ENCODE measurements around the gene PRKCA. TPM values are rescaled to one million over a fixed set of nuclear protein-coding genes. Genes with fewer than 3 reads are reported as not detected.

PRKCA gene
- total and polyA plus RNA-seq, 12 donors: 1.6 to 27.6 (median 10.5) TPM

GRCh38 chr17:66260275-66260674 lies 42.1 kb upstream of the PRKCA start:
- Histone ChIP-seq H3K9me3 (no peaks in the 10 kb centered on the region), H3K36me3 (no peaks in the 10 kb centered on the region), H3K27ac (no peak overlapping the region), H3K4me1 (peaks cover 0 to 1% (median 0%) of the 10 kb centered on the region in 9 donors), H3K27me3 (no peaks in the 10 kb centered on the region), H3K4me3 (no peak overlapping the region)
- no peak for DNase-seq
- no peak for TF ChIP-seq CTCF (IDR thresholded peaks at IDR 0.05)
- ATAC-seq: no peak
- WGBS, 2 donors: 79 to 92% methylated on average over 6 of the region's 6 CpGs
- intact Hi-C loops (cut with DNase I): loop anchor here in 2 of 10 donors (5.0 to 10.0 kb wide), 2 partner anchors 65 to 307 kb away; no protein-coding TSS in a partner anchor

GRCh38 chr17:66260688-66261087 lies 41.7 kb upstream of the PRKCA start:
- H3K4me1 ChIP-seq: no peaks in the 10 kb centered on the region
- ATAC-seq: no peak
- H3K4me3 ChIP-seq: no peak overlapping the region
- H3K27ac ChIP-seq: no peak overlapping the region
- no peaks in the 10 kb centered on the region for H3K27me3 ChIP-seq
- no peaks in the 10 kb centered on the region for H3K36me3 ChIP-seq
- intact Hi-C loops (cut with DNase I): loop anchor here in 2 of 10 donors (5.0 to 10.0 kb wide), 2 partner anchors 64 to 307 kb away; no protein-coding TSS in a partner anchor
- no peak for DNase-seq
- TF ChIP-seq CTCF (IDR thresholded peaks at IDR 0.05): no peak
- WGBS, 2 donors: 95 to 100% methylated on average over 1 of the region's 1 CpG
- H3K9me3 ChIP-seq: no peaks in the 10 kb centered on the region

GRCh38 chr17:66262767-66263166 lies 39.6 kb upstream of the PRKCA start:
- no peaks in the 10 kb centered on the region for H3K27me3 ChIP-seq
- intact Hi-C loops (cut with DNase I): loop anchor here in 2 of 10 donors (5.0 to 10.0 kb wide), 2 partner anchors 62 to 305 kb away; no protein-coding TSS in a partner anchor
- no peak overlapping the region for H3K27ac ChIP-seq
- WGBS, 2 donors: 54 to 66% methylated on average over 2 of the region's 2 CpGs
- no peaks in the 10 kb centered on the region for H3K9me3 ChIP-seq
- H3K36me3 ChIP-seq: no peaks in the 10 kb centered on the region
- no peaks in the 10 kb centered on the region for H3K4me1 ChIP-seq
- no peak for TF ChIP-seq CTCF (IDR thresholded peaks at IDR 0.05)
- no peak overlapping the region for H3K4me3 ChIP-seq
- no peak for ATAC-seq
- DNase-seq: no peak

- DNase-seq (no peak), ATAC-seq (no peak)
- Histone ChIP-seq H3K36me3 (no peaks in the 10 kb centered on the region), H3K4me1 (no peaks in the 10 kb centered on the region), H3K9me3 (no peaks in the 10 kb centered on the region), H3K27ac (no peak overlapping the region), H3K4me3 (no peak overlapping the region), H3K27me3 (no peaks in the 10 kb centered on the region)
- intact Hi-C loops (cut with DNase I): loop anchor here in 2 of 10 donors (5.0 to 10.0 kb wide), 2 partner anchors 60 to 303 kb away; no protein-coding TSS in a partner anchor
- WGBS, 2 donors: 92 to 96% methylated on average over 5 of the region's 5 CpGs
- TF ChIP-seq CTCF (IDR thresholded peaks at IDR 0.05): no peak
Observed at GRCh38 chr17:66264696-66265095, 37.7 kb upstream of the PRKCA start.

Measured in heart right ventricle (tissue), 16 donors.